GM12878 (cell line): Measurements from ENCODE around the gene LAMB1.

Experiments used
- CTCF ChIP-seq, 3 experiments: IDR thresholded peaks in 2 of 3; conservative IDR thresholded peaks in 1 of 3; 2 replicates each; pipeline ENCODE4 v1.5.1; 2011; ENCODE audit warnings: low read depth in 3 of 3, low read length in 3 of 3, mild to moderate bottlenecking in 3 of 3, control low read depth in 2 of 3, moderate library complexity in 2 of 3, inconsistent platforms in 1 of 3, mixed read lengths in 1 of 3; ENCODE audit not compliant: control insufficient read depth in 2 of 3, insufficient read depth in 1 of 3; ENCODE audit errors: extremely low read depth in 1 of 3
- GABPA ChIP-seq: IDR thresholded peaks from 2 replicates; pipeline ENCODE4 v1.6.1; 2014; ENCODE audit warnings: antibody characterized with exemption, low read depth, mild to moderate bottlenecking, inconsistent platforms
- JUNB ChIP-seq: IDR thresholded peaks from 2 replicates; pipeline ENCODE4 v1.6.1; 2016; ENCODE audit warnings: antibody characterized with exemption, mild to moderate bottlenecking
- MAX ChIP-seq: IDR thresholded peaks from 2 replicates; pipeline ENCODE4 v1.6.1; 2012; ENCODE audit warnings: low read depth, low read length, improper control_type of control experiment
- MYC ChIP-seq: IDR thresholded peaks from 2 replicates; pipeline ENCODE4 v1.6.1; 2011; ENCODE audit warnings: mild to moderate bottlenecking, low read length, moderate library complexity, inconsistent platforms; ENCODE audit not compliant: insufficient read depth, insufficient replicate concordance, insufficient read length, severe bottlenecking
- POLR2A ChIP-seq: IDR thresholded peaks from 2 replicates; pipeline ENCODE4 v1.6.1; 2011; ENCODE audit warnings: low read depth, mild to moderate bottlenecking, low read length
- POLR2AphosphoS5 ChIP-seq: IDR thresholded peaks from 2 replicates; pipeline ENCODE4 v1.6.1; 2011; ENCODE audit warnings: mild to moderate bottlenecking, low read length, inconsistent platforms
- SIN3A ChIP-seq: IDR thresholded peaks from 2 replicates; pipeline ENCODE4 v1.6.1; 2012; ENCODE audit warnings: low read depth, low read length, improper control_type of control experiment
- STAT3 ChIP-seq: IDR thresholded peaks from 2 replicates; pipeline ENCODE4 v1.6.1; 2011; ENCODE audit warnings: low read depth, low read length, improper control_type of control experiment
- TBL1XR1 ChIP-seq: IDR thresholded peaks from 2 replicates; pipeline ENCODE4 v1.6.1; 2012; ENCODE audit warnings: low read depth, low read length, improper control_type of control experiment
- ZBTB11 ChIP-seq: fragments of 450-650 bp; formaldehyde crosslinking; IDR thresholded peaks from 2 replicates; pipeline ENCODE4 v1.5.0; 2022; ENCODE audit warnings: mild to moderate bottlenecking, missing genetic modification characterization
- TF ChIP-seq, protein P1 (sequence below): fragments of 450-650 bp; IDR thresholded peaks from 2 replicates; pipeline ENCODE4 v1.6.1; 2014; ENCODE audit warnings: mild to moderate bottlenecking
- TF ChIP-seq, protein P2 (sequence below): IDR thresholded peaks from 2 replicates; pipeline ENCODE4 v1.6.1; 2011; ENCODE audit warnings: low read depth, mild to moderate bottlenecking, low read length, moderate library complexity, borderline replicate concordance; ENCODE audit errors: extremely low read depth

DNA sequence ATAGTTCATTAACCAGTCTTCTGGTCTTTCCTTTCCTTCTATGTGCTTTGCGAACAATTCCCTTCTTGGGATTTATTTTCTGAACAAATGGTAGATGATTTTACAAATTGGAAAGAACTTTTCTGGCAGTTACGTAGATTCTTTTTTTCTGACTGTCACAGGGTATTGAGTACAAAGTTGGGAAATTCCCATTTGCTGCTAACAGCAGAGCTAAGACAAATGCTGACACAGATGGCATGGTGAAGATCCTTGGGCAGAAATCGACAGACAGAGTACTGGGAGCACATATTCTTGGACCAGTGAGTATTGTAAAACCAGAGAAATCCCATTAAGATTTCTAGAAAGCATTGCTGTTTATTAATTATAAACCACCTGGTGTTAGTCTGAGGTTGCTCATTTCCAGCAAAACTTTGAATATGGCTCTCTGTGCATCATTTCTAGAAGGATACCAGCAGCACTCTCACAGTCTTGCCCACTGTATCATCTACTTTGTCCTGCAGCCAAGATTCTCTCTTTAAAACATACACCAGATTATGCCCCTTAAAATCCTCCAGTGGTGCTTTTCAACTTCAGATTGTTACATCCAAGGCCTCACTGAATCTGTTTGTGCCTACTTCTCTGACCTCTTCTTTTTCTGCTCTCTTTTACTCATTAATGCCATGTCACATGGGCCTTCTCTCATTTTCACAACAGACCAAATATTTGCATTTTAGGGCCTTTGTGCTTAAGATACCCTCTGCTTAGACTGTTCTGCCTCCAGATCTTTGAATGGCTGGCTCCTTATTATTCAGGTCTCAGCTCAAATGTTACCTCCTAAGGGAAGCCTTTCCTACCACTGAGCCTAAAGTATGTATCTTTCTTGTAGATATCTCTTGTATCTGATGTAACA is 85.0 kb downstream of the LAMB1 start:
- TF ChIP-seq CTCF (IDR thresholded peaks at IDR 0.05 in 2 of 3, conservative IDR thresholded peaks at IDR 0.05 in 1 of 3; ENCODE audit: control insufficient read depth in 2 of 3, extremely low read depth in 1 of 3, insufficient read depth in 1 of 3, low read depth in 3 of 3, low read length in 3 of 3): no peak
- TF ChIP-seq POLR2A: no peak
- TF ChIP-seq SIN3A: no peak
- TF ChIP-seq, protein P1, sequence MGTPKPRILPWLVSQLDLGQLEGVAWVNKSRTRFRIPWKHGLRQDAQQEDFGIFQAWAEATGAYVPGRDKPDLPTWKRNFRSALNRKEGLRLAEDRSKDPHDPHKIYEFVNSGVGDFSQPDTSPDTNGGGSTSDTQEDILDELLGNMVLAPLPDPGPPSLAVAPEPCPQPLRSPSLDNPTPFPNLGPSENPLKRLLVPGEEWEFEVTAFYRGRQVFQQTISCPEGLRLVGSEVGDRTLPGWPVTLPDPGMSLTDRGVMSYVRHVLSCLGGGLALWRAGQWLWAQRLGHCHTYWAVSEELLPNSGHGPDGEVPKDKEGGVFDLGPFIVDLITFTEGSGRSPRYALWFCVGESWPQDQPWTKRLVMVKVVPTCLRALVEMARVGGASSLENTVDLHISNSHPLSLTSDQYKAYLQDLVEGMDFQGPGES: no peak
- TF ChIP-seq GABPA: no peak
- no peak for TF ChIP-seq POLR2AphosphoS5
- TF ChIP-seq ZBTB11: no peak
- no peak for TF ChIP-seq STAT3
- TF ChIP-seq, protein P2, sequence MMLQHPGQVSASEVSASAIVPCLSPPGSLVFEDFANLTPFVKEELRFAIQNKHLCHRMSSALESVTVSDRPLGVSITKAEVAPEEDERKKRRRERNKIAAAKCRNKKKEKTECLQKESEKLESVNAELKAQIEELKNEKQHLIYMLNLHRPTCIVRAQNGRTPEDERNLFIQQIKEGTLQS: no peak
- no peak for TF ChIP-seq MYC
- no peak for TF ChIP-seq TBL1XR1
- TF ChIP-seq MAX: no peak
- no peak for TF ChIP-seq JUNB
